GM13976 (cell line): ENCODE data around the gene AMOT.

Experiments
- DNase-seq: peaks from one replicate; pipeline ENCODE4 v3.0.0; 2012; ENCODE audit warnings: low spot score
- CTCF ChIP-seq: IDR thresholded peaks from 2 replicates; pipeline ENCODE4 v1.5.1; 2012; ENCODE audit warnings: borderline replicate concordance, mild to moderate bottlenecking; ENCODE audit not compliant: insufficient read depth; ENCODE audit errors: extremely low read depth, missing control alignments, control extremely low read depth
- in situ Hi-C: fragments of 300-500 bp; cut with MboI; formaldehyde crosslinking; loops from one replicate; pipeline ENCODE4 v1.12.0; 2022; ENCODE audit warnings: low sequenced_read_pairs, mixed read lengths, inconsistent platforms; ENCODE audit not compliant: unreplicated experiment

Gene AMOT

GRCh38 chrX:112808651-112809195 lies 31.9 kb downstream of the AMOT start:
- in situ Hi-C loops: no loop called here
- no peak for DNase-seq
- no peak for TF ChIP-seq CTCF

DNA sequence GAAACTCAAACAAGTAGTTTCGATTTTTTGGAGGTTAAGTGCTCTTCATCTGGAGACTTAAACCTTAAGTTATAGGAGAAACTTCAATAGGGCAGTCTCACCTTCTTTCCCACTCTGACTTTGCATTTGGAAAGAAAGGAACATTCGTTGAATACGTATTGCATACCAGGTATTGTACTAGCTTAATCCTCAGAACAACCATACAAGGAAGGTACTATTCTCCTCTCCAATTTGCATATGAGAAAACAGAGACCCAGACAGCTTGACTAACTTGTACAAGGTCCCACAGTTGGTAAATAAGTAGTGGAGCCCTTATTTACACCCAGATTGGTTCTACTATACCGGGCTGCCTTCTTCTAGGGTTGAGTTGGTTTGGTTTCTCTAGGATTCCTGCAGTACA lies 32.6 kb downstream of the AMOT start:
- in situ Hi-C loops: no loop called here
- no peak for DNase-seq
- TF ChIP-seq CTCF: no peak

DNA sequence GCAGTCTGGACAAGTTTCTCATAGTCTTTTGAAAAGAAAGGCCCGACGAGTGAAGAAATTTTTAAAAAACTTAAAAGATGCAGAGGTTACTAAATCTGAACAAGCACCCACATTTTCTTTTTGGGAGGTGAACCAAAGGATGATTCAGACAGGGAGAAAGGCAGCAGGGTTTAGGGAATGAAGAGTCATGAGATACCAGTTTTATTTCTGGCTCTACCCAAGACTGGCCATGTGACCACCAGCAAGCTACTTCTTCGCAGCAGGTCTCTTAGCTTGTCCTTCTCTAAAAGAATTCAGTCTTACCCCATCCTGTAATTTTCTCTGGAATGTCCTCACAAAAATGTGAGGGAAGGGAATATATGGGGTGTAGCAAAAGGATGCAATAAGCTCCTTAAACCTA lies 37.6 kb downstream of the AMOT start:
- in situ Hi-C loops: no loop called here
- no peak for TF ChIP-seq CTCF
- no peak for DNase-seq

DNA sequence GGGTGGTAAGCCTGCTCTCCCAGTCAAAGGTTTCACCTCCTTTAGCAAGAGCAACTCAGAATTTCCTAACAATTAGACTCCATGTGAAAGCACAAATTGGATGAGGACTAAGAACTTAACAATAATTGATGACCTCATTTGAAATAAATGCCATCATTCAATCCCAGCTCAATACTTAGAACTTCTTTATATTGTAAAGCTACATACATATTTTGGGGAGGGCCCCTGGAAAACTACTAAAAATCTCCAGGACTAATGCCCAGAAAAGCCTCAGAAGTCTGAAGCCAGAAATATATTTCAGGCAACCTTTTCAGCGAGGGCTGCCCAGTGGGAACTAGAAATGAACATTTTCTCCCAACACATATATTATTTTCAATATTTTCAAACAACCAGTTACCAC lies 38.1 kb downstream of the AMOT start:
- no peak for TF ChIP-seq CTCF
- in situ Hi-C loops: no loop called here
- DNase-seq: no peak

GRCh38 chrX:112800971-112801775 lies 39.5 kb downstream of the AMOT start:
- TF ChIP-seq CTCF: no peak
- in situ Hi-C loops: no loop called here
- DNase-seq: no peak

DNA sequence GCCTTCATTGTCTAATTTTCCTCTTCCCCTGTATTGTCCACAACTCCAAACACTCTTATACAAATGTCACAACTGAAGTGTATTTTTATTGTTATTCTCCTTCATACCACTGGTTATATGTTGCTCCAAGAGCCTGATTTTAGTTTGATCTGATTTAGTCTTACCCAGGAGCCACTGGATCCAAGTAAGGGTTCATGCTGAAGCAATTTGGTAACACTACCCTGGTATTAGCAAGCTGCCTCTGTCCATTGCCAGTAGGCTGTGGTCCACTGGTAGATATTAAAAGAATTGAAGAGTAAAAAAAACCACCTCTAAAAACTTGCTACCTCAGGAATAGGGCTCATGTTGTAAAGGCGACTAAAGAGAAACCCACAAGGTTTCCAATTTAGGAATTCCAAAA lies 41.2 kb downstream of the AMOT start:
- no peak for DNase-seq
- no peak for TF ChIP-seq CTCF
- in situ Hi-C loops: no loop called here

DNA sequence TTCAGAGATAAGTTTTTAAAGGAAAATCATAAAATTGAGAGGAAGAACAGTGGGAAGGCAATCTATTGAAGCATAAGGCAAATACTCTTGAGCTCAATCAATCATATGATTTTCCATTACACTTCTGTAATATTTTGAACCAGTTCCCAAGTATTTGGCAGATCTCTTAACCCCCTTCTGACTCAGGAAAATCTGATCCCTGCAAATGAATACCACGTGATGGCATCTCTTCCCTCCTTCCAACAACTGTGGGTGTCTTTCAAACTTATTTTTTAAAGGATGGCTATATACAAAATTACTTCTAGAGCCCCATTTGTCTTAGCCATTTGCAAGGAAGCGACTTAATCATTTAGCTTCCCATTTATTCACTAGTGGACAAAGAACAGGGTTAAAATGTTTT lies 41.9 kb downstream of the AMOT start:
- in situ Hi-C loops: no loop called here
- no peak for DNase-seq
- no peak for TF ChIP-seq CTCF
